ENCODE data around the gene COX14. TPM values are rescaled to one million over a fixed set of nuclear protein-coding genes. Genes with fewer than 3 reads are reported as not detected.

Gene COX14
- total and polyA plus RNA-seq, 10 of the 15 experiments (the other 5 are each of a cell fraction or from before 2014, with no cell fraction given): 44.6 to 361 (median 120) TPM

DNA sequence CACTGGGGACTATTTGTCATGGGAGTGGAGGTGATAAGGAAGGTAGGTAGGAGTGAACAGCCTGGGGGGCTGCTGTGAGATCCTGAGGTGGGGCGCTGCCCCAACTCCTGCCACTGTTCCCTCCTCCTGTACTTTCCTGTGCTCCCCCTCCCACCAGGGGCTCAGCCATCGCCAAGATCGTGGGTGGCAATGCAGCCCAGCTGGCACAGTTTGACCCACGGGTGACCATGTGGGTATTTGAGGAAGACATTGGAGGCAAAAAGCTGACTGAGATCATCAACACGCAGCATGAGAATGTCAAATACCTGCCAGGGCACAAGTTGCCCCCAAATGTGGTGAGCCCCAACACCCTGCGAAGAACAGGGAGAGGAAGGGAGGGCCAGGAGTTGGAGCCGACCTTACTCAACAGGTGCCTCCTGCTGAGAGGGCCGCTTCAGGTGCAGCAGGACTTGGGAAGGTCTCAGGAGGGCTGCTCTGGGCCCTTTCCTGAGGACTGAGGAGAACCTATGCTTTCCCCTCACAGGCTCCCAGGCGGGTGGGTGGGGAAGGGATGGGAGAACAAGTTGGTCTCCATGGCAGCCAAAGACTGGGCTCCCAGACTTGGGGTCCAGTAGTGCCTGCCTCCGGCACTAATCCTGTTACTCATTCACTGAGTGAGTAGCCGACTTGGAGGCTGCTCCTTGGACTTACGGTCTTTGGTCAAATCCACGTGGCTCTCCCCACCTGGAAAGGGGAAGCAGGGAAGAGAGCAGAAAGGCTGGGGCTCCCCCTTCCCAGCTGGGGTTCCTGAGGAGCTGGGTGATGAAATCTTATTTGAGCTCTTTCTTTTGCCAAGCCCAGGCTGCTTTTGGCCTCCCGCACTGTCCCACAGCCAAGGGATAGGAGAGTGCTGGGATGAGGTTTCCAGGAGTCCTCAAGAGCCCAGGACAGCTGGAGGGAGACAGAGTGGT lies 7.3 kb upstream of the COX14 start (continued):
- TF ChIP-seq E2F8 (IDR thresholded peaks at IDR 0.05; ENCODE audit: low read depth, partially characterized antibody) (no peak), LARP7 (IDR thresholded peaks at IDR 0.05) (no peak), STAT3 (IDR thresholded peaks at IDR 0.05; ENCODE audit: low read depth, low read length) (no peak), MTA2 (IDR thresholded peaks at IDR 0.05; ENCODE audit: low read depth) (no peak), RB1 (IDR thresholded peaks at IDR 0.05; ENCODE audit: borderline replicate concordance) (no peak), ESRRA (IDR thresholded peaks at IDR 0.05; ENCODE audit: low read length) (no peak)
- TF ChIP-seq, protein P1, sequence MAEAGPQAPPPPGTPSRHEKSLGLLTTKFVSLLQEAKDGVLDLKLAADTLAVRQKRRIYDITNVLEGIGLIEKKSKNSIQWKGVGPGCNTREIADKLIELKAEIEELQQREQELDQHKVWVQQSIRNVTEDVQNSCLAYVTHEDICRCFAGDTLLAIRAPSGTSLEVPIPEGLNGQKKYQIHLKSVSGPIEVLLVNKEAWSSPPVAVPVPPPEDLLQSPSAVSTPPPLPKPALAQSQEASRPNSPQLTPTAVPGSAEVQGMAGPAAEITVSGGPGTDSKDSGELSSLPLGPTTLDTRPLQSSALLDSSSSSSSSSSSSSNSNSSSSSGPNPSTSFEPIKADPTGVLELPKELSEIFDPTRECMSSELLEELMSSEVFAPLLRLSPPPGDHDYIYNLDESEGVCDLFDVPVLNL (IDR thresholded peaks at IDR 0.05; ENCODE audit: low read depth, low read length): no peak
